ENCODE measurements around the gene ANK2.

GRCh38 chr4:113255628-113256027 is 206.2 kb downstream of the ANK2 start:
- TF ChIP-seq CTCF (IDR thresholded peaks at IDR 0.05; ENCODE audit: low read length) (no peak), EZH2 (IDR thresholded peaks at IDR 0.05; ENCODE audit: borderline replicate concordance, low read length) (no peak)

Measured in OCI-LY1 (cell line).